ENCODE data around the gene RCN1. TPM values are rescaled to one million over a fixed set of nuclear protein-coding genes. Genes with fewer than 3 reads are reported as not detected.

RCN1 gene
- total and polyA plus RNA-seq, 4 donors = 35.9 to 58.1 (median 46.4) TPM

- no peak for TF ChIP-seq ZBTB33 (IDR thresholded peaks at IDR 0.05)
- TF ChIP-seq NR2F2 (IDR thresholded peaks at IDR 0.05) = no peak
- TF ChIP-seq FOXA2 (IDR thresholded peaks at IDR 0.05) = no peak
- no peak for TF ChIP-seq CTCF (IDR thresholded peaks at IDR 0.05; ENCODE audit: low read depth, low read length, missing input control)
- TF ChIP-seq HNF4G (IDR thresholded peaks at IDR 0.05) = no peak
- no peak for TF ChIP-seq MAX (IDR thresholded peaks at IDR 0.05)
- no peak for TF ChIP-seq EGR1 (IDR thresholded peaks at IDR 0.05; ENCODE audit: low read depth in 2 of 2)
- no peak for TF ChIP-seq YY1 (IDR thresholded peaks at IDR 0.05)
- TF ChIP-seq SP1 (IDR thresholded peaks at IDR 0.05) = no peak
- no peak for TF ChIP-seq FOXA1 (IDR thresholded peaks at IDR 0.05)
- no peak for TF ChIP-seq JUND (IDR thresholded peaks at IDR 0.05)
- H3K36me3 ChIP-seq (ENCODE audit: control insufficient read depth in 4 of 4, insufficient read depth in 3 of 4, low read depth in 1 of 4, low read length in 3 of 4) = peaks cover 0 to 12% (median 5%) of the 10 kb centered on the region in 4 donors
Measured at GRCh38 chr11:32105871-32106560, 15.1 kb downstream of the RCN1 start.

GRCh38 chr11:32107647-32108046, 16.8 kb downstream of the RCN1 start:
- 87% methylated on average over 6 of the region's 6 CpGs for WGBS
- no peak overlapping the region for H3K4me3 ChIP-seq (ENCODE audit: low read depth in 1 of 3, low read length in 3 of 3)
- H3K4me1 ChIP-seq (ENCODE audit: control insufficient read depth in 4 of 4, insufficient read depth in 4 of 4, low read length in 3 of 4) = peaks cover 0 to 12% (median 8%) of the 10 kb centered on the region in 4 donors
- H3K9me3 ChIP-seq (ENCODE audit: control insufficient read depth in 4 of 4, low read length in 3 of 4) = no peaks in the 10 kb centered on the region
- TF ChIP-seq RAD21 (IDR thresholded peaks at IDR 0.05) (no peak), YY1 (IDR thresholded peaks at IDR 0.05) (no peak), SP1 (IDR thresholded peaks at IDR 0.05) (no peak), GABPA (IDR thresholded peaks at IDR 0.05 in 1 of 2, conservative IDR thresholded peaks at IDR 0.05 in 1 of 2) (no peak), ZBTB33 (IDR thresholded peaks at IDR 0.05) (no peak), TAF1 (conservative IDR thresholded peaks at IDR 0.05) (no peak), REST (IDR thresholded peaks at IDR 0.05) (no peak), NR2F2 (IDR thresholded peaks at IDR 0.05) (no peak), MAX (IDR thresholded peaks at IDR 0.05) (no peak), JUND (IDR thresholded peaks at IDR 0.05) (no peak)
- DNase-seq (ENCODE audit: low spot score) = no peak
- H3K27me3 ChIP-seq (ENCODE audit: control insufficient read depth in 4 of 4, insufficient read depth in 4 of 4, low read length in 3 of 4) = no peaks in the 10 kb centered on the region
- H3K9ac ChIP-seq (ENCODE audit: low read depth in 1 of 2, low read length in 2 of 2) = no peak overlapping the region
- no peak overlapping the region for H3K27ac ChIP-seq (ENCODE audit: low read depth in 1 of 2, low read length in 2 of 2)
- H3K36me3 ChIP-seq (ENCODE audit: control insufficient read depth in 4 of 4, insufficient read depth in 3 of 4, low read depth in 1 of 4, low read length in 3 of 4) = peaks cover 0 to 12% (median 4%) of the 10 kb centered on the region in 4 donors

More at GRCh38 chr11:32105871-32106560, 15.1 kb downstream of the RCN1 start:
- Histone ChIP-seq H3K9me3 (ENCODE audit: control insufficient read depth in 4 of 4, low read length in 3 of 4) (no peaks in the 10 kb centered on the region), H3K4me1 (ENCODE audit: control insufficient read depth in 4 of 4, insufficient read depth in 4 of 4, low read length in 3 of 4) (peaks cover 0 to 12% (median 6%) of the 10 kb centered on the region in 4 donors), H3K27ac (ENCODE audit: low read depth in 1 of 2, low read length in 2 of 2) (no peak overlapping the region), H3K27me3 (ENCODE audit: control insufficient read depth in 4 of 4, insufficient read depth in 4 of 4, low read length in 3 of 4) (no peaks in the 10 kb centered on the region), H3K9ac (ENCODE audit: low read depth in 1 of 2, low read length in 2 of 2) (no peak overlapping the region), H3K4me3 (ENCODE audit: low read depth in 1 of 3, low read length in 3 of 3) (no peak overlapping the region)
- no peak for DNase-seq (ENCODE audit: low spot score)
- 93% methylated on average over 7 of the region's 7 CpGs for WGBS
